SK-N-SH (cell line): ENCODE results near the gene FSIP1. TPM values are rescaled to one million over a fixed set of nuclear protein-coding genes. Genes with fewer than 3 reads are reported as not detected.

ENCODE experiments used
- CTCF ChIA-PET: fragments of 300-600, 350-600 bp; formaldehyde crosslinking; extraction: SDS; loops from one replicate; lab custom pipeline; 2021; lab: Yijun Ruan, JAX
- POLR2A ChIA-PET: fragments of 350-600 bp; sonication (Branson Sonifier 250); formaldehyde crosslinking; extraction: SDS; loops from one replicate; lab custom pipeline; 2020; ENCODE audit warnings: antibody characterized with exemption, inconsistent platforms; lab: Yijun Ruan, JAX
- DNase-seq: peaks from one replicate; pipeline ENCODE4 v3.0.0; 2012
- H2AFZ ChIP-seq: fragments of 200-600 bp; sonication (generic); 2 replicates; pipeline ENCODE4 v1.8.1; 2016; ENCODE audit warnings: antibody characterized with exemption, mild to moderate bottlenecking, low read depth
- H3F3A ChIP-seq: fragments of 200-600 bp; sonication (generic); replicated peaks from 2 replicates; pipeline ENCODE3; 2016; ENCODE audit warnings: antibody characterized with exemption, mild to moderate bottlenecking; ENCODE audit not compliant: insufficient read depth
- H3K27ac ChIP-seq, 2 experiments: fragments of 200-500 bp in 1 of 2; fragments of 200-600 bp in 1 of 2; sonication (Bioruptor generic) in 1 of 2; sonication (generic), shearing (Covaris generic) in 1 of 2; 2 replicates each; pipeline versions ENCODE4 v1.5.1 to v1.6.1; 2014 to 2016; ENCODE audit warnings: low read depth in 2 of 2, inconsistent platforms in 1 of 2, low read length in 1 of 2, mild to moderate bottlenecking in 1 of 2, mixed read lengths in 1 of 2
- H3K27me3 ChIP-seq: fragments of 200-600 bp; sonication (generic), shearing (Covaris generic); 2 replicates; pipeline ENCODE4 v1.6.1; 2016; ENCODE audit warnings: mixed run types; ENCODE audit not compliant: insufficient read depth
- H3K36me3 ChIP-seq, 2 experiments: fragments of 200-500 bp in 1 of 2; fragments of 200-600 bp in 1 of 2; sonication (Bioruptor generic) in 1 of 2; sonication (generic) in 1 of 2; replicated peaks in 1 of 2; 2 replicates each; pipeline versions ENCODE3 to v1.5.1; 2014 to 2016; ENCODE audit warnings: low read length in 1 of 2, mild to moderate bottlenecking in 1 of 2; ENCODE audit not compliant: insufficient read depth in 2 of 2, control insufficient read depth in 1 of 2
- H3K4me1 ChIP-seq, 2 experiments: fragments of 200-500 bp in 1 of 2; fragments of 200-600 bp in 1 of 2; sonication (Bioruptor generic) in 1 of 2; sonication (generic), shearing (Covaris generic) in 1 of 2; 2 replicates each; pipeline versions ENCODE4 v1.5.1 to v1.6.1; 2014 to 2016; ENCODE audit warnings: low read depth in 1 of 2, low read length in 1 of 2, mixed run types in 1 of 2; ENCODE audit not compliant: insufficient read depth in 2 of 2, control insufficient read depth in 1 of 2
- H3K4me2 ChIP-seq: fragments of 200-600 bp; sonication (generic), shearing (Covaris generic); 2 replicates; pipeline ENCODE4 v1.6.1; 2017; ENCODE audit warnings: mixed run types
- H3K4me3 ChIP-seq, 2 experiments: fragments of 200-500 bp in 1 of 2; fragments of 200-600 bp in 1 of 2; sonication (Bioruptor generic) in 1 of 2; sonication (generic), shearing (Covaris generic) in 1 of 2; 2 replicates each; pipeline versions ENCODE4 v1.5.1 to v1.8.1; 2014 to 2016; ENCODE audit warnings: low read depth in 2 of 2, inconsistent platforms in 1 of 2, low read length in 1 of 2, mild to moderate bottlenecking in 1 of 2, mixed read lengths in 1 of 2, moderate library complexity in 1 of 2
- H3K79me2 ChIP-seq: fragments of 200-600 bp; sonication (generic); 2 replicates; pipeline ENCODE4 v1.8.1; 2017; ENCODE audit warnings: mild to moderate bottlenecking; ENCODE audit not compliant: insufficient read depth
- H3K9ac ChIP-seq: fragments of 200-600 bp; sonication (generic); 2 replicates; pipeline ENCODE4 v1.6.1; 2017; ENCODE audit warnings: mixed run types
- H3K9me2 ChIP-seq: fragments of 200-600 bp; sonication (generic); 2 replicates; pipeline ENCODE4 v1.6.1; 2017; ENCODE audit warnings: mixed run types
- H3K9me3 ChIP-seq: fragments of 200-600 bp; sonication (generic); 2 replicates; pipeline ENCODE4 v1.6.1; 2017; ENCODE audit warnings: mixed run types, mild to moderate bottlenecking, moderate library complexity
- H4K20me1 ChIP-seq: fragments of 200-600 bp; sonication (generic); 2 replicates; pipeline ENCODE4 v1.6.1; 2017; ENCODE audit warnings: mild to moderate bottlenecking, mixed run types; ENCODE audit not compliant: insufficient read depth
- ELF1 ChIP-seq: IDR thresholded peaks from 2 replicates; pipeline ENCODE4 v1.4.0; 2012
- EZH2phosphoT487 ChIP-seq: fragments of 200-600 bp; sonication (generic); IDR thresholded peaks from 2 replicates; pipeline ENCODE4 v1.6.1; 2017; ENCODE audit warnings: low read depth, mixed run types, mild to moderate bottlenecking, antibody characterized with exemption, moderate library complexity, borderline replicate concordance
- FOSL2 ChIP-seq: IDR thresholded peaks from 2 replicates; pipeline ENCODE4 v1.4.0; 2012; ENCODE audit warnings: low read depth, mild to moderate bottlenecking, moderate library complexity, borderline replicate concordance
- FOXJ3 ChIP-seq: sonication (generic); formaldehyde crosslinking; IDR thresholded peaks from 2 replicates; pipeline ENCODE4 v1.5.1; 2020; ENCODE audit warnings: mild to moderate bottlenecking, missing genetic modification reagents
- JUND ChIP-seq: IDR thresholded peaks from 2 replicates; pipeline ENCODE4 v1.4.0; 2012
- MXI1 ChIP-seq: IDR thresholded peaks from 2 replicates; pipeline ENCODE4 v1.6.1; 2012; ENCODE audit warnings: mild to moderate bottlenecking, low read depth, low read length, improper control_type of control experiment
- POLR2AphosphoS5 ChIP-seq: IDR thresholded peaks from 2 replicates; pipeline ENCODE4 v1.6.1; 2012; ENCODE audit warnings: low read depth, low read length
- RFX5 ChIP-seq: IDR thresholded peaks from 2 replicates; pipeline ENCODE4 v1.6.1; 2012; ENCODE audit warnings: mild to moderate bottlenecking, improper control_type of control experiment, low read length
- TAF1 ChIP-seq: IDR thresholded peaks from 2 replicates; pipeline ENCODE4 v1.6.1; 2012; ENCODE audit warnings: low read depth, mild to moderate bottlenecking, low read length, moderate library complexity, borderline replicate concordance
- TCF12 ChIP-seq: IDR thresholded peaks from 2 replicates; pipeline ENCODE4 v1.4.0; 2012
- WGBS: methylation state at CpG from one replicate; pipeline ENCODE4 v1.1.6; 2017; ENCODE audit warnings: low lambda C conversion rate; 5-methylcytosine and 5-hydroxymethylcytosine counted together
- polyA plus RNA-seq, 3 experiments: library from polyadenylated mRNA; depleted of rRNA; stranded (reverse); fragments of >200 nt; gene quantifications; 2 replicates each; pipeline ENCODE4 v1.2.3, GENCODE V29; 2012
- TF ChIP-seq, protein P1 (sequence below): IDR thresholded peaks from 2 replicates; pipeline ENCODE4 v1.4.0; 2012; ENCODE audit warnings: low read depth, borderline replicate concordance
- TF ChIP-seq, protein P2 (sequence below): IDR thresholded peaks from 2 replicates; pipeline ENCODE4 v1.4.0; 2012; ENCODE audit warnings: low read depth, borderline replicate concordance

FSIP1 gene
- polyA plus RNA-seq, 1 of the 3 experiments (the other 2 are of a cell fraction), result 0.43 TPM

DNA sequence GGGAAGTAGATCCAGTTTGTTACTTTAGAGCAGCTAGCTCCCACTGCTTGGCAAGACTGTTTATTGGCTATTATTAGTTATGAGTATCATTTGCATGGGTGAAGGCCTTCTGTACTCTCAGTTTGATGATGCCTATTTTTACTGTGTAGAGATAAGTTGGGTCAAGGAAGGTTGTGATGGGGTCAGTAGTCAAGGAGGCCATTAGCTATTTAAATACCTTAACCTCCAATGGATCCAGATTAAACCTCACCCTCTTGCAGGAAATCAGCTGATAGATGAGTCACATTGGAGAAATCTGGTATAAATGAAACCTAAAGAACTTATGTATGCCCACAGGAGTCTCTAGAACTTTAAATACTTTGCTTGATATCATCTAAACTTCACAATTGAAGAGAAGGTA is 156.8 kb downstream of the FSIP1 start:
- Histone ChIP-seq H4K20me1 (no peaks in the 10 kb centered on the region), H3K79me2 (no peaks in the 10 kb centered on the region), H3K36me3 (no peaks in the 10 kb centered on the region), H3K27ac (peak overlapping the region in 1 of 2 experiments; percentile 1; a peak in 1 of 4 replicates), H3K4me1 (peaks cover 3 to 22% of the 10 kb centered on the region in 2 experiments; a peak in 3 of 4 replicates), H2AFZ (no peak overlapping the region), H3F3A (peaks cover 10% of the 10 kb centered on the region), H3K9me2 (no peaks in the 10 kb centered on the region), H3K4me2 (no peak overlapping the region), H3K9ac (no peak overlapping the region), H3K27me3 (no peaks in the 10 kb centered on the region), H3K9me3 (no peaks in the 10 kb centered on the region), H3K4me3 (no peak overlapping the region)
- ChIA-PET CTCF (interaction anchor here (1.0 kb wide), 1 partner anchor 46 kb away, joined by 3 read pairs; no protein-coding TSS in a partner anchor), POLR2A (no interaction called here)
- DNase-seq, result no peak
- TF ChIP-seq JUND (0 out of 2 replicates have a peak, but pooled peaks have one; percentile 28), FOSL2 (peak; percentile 26; the same call in 1 of the 2 replicates), RFX5 (no peak)

DNA sequence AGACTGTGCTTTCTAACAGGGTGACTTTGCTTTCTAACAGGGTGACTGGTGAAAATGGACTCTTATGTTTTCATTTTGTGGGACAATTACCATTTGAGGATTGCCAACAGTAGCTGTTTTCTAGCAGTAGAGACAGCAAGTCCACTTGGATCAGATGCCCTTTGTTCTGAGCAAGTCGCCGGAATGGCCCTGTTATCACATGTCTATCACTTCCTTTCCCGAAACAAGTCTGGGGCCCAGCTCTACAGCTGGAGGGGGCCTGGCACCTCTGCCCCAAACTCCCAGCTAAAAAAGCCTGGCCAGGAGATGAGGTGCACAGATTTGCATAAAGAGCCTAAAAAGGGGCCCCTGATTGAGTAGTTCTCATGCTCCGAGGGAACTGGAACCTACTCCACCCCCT is 157.2 kb downstream of the FSIP1 start:
- no peak overlapping the region for H3K4me2 ChIP-seq
- H4K20me1 ChIP-seq, result no peaks in the 10 kb centered on the region
- POLR2A ChIA-PET, result no interaction called here
- CTCF ChIA-PET, result interaction anchor here (1.0 kb wide), 1 partner anchor 45 kb away, joined by 3 read pairs; no protein-coding TSS in a partner anchor
- no peak for DNase-seq
- H2AFZ ChIP-seq, result no peak overlapping the region
- peaks cover 10% of the 10 kb centered on the region for H3F3A ChIP-seq
- H3K79me2 ChIP-seq, result no peaks in the 10 kb centered on the region
- no peak overlapping the region for H3K4me3 ChIP-seq
- 93% methylated on average over 4 of the region's 4 CpGs for WGBS
- no peaks in the 10 kb centered on the region for H3K27me3 ChIP-seq
- H3K27ac ChIP-seq, result peak overlapping the region in 1 of 2 experiments; percentile 61; a peak in 2 of 4 replicates
- no peaks in the 10 kb centered on the region for H3K36me3 ChIP-seq
- no peak overlapping the region for H3K9ac ChIP-seq
- H3K9me3 ChIP-seq, result no peaks in the 10 kb centered on the region
- no peaks in the 10 kb centered on the region for H3K9me2 ChIP-seq
- no peak for TF ChIP-seq FOSL2
- TF ChIP-seq JUND, result no peak
- TF ChIP-seq, protein P1, sequence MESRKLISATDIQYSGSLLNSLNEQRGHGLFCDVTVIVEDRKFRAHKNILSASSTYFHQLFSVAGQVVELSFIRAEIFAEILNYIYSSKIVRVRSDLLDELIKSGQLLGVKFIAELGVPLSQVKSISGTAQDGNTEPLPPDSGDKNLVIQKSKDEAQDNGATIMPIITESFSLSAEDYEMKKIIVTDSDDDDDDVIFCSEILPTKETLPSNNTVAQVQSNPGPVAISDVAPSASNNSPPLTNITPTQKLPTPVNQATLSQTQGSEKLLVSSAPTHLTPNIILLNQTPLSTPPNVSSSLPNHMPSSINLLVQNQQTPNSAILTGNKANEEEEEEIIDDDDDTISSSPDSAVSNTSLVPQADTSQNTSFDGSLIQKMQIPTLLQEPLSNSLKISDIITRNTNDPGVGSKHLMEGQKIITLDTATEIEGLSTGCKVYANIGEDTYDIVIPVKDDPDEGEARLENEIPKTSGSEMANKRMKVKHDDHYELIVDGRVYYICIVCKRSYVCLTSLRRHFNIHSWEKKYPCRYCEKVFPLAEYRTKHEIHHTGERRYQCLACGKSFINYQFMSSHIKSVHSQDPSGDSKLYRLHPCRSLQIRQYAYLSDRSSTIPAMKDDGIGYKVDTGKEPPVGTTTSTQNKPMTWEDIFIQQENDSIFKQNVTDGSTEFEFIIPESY, result no peak
- no peak for TF ChIP-seq EZH2phosphoT487
- no peak for TF ChIP-seq TAF1
- TF ChIP-seq, protein P2, sequence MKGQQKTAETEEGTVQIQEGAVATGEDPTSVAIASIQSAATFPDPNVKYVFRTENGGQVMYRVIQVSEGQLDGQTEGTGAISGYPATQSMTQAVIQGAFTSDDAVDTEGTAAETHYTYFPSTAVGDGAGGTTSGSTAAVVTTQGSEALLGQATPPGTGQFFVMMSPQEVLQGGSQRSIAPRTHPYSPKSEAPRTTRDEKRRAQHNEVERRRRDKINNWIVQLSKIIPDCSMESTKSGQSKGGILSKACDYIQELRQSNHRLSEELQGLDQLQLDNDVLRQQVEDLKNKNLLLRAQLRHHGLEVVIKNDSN, result no peak
- no peak for TF ChIP-seq MXI1
- no peak for TF ChIP-seq TCF12
- no peak for TF ChIP-seq FOXJ3 (CRISPR knock-in tag)
- no peak for TF ChIP-seq POLR2AphosphoS5
- no peak for TF ChIP-seq ELF1
- H3K4me1 ChIP-seq, result peaks cover 3 to 22% of the 10 kb centered on the region in 2 experiments; a peak in 3 of 4 replicates
